HG03571 (cell line): ENCODE data around the gene FSIP2.
A peak's percentile ranks its signal among the peaks of the same experiment; 100 is the strongest.

ENCODE experiments used
- ATAC-seq: cut with Tn5 transposase; IDR thresholded peaks from one replicate; pipeline ENCODE4 v1.9.1; 2021; ENCODE audit not compliant: unreplicated experiment

FSIP2 gene, protein sequence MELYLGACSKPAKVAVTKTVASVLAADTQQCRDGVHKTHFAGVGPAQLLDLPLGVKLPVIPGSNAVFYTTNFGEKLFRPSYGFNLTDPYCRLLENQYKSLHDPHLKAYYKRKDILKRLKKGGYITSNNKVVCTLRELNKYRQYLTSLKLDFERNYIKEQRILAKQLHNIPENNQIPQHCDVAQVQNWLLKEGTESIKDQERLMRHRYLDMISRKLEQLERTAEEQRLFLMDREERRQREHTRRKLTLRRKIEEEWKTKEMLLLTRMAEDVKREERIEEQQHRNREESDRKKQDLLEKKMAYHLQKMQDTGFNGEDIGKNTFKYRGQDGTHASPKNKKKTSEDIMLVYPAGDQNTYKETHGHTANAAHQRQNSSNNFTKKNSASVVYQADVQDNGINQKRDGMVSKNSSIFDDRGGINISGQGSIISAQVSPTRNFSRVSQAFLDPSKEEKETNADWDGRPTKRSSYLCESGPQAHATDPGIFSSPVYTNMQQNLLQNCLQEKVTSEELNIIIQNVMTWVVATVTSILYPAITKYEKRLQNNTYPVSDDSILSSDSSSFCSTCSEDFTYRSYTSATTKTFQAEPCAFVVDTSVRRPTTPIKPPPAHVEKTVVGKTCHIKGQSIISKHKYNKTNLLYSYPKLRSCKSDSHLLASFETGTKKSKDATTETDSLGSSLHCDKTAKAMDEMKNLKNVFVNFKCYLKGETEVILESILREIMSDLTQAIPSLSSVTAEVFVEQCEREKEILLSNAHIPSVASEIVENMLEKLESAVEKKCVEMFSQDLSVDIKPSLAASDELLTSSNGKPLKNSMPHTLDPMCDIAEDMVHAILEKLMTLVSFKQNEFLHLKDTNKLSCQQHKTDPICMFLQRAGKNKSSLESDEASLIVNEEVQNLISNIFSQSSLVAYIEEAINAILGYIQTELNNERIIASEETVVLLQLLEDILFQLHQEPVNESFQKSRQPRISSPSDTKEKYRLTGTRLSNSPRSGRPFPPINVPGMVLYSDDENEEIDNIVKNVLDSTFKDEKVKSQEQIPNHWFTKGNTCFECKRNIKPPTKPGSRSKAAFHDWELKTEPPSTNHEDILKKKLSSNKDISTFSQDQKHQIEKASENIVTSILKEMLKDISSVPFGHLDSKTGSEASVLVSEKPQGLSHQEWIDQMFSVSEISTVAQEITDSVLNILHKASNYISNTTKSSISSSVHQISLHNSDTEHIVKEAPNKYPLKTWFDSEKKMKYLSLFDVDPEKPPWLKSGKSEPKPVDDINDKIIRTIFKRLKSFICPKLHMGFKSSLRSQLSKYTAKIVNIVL (N-terminal part only)

DNA sequence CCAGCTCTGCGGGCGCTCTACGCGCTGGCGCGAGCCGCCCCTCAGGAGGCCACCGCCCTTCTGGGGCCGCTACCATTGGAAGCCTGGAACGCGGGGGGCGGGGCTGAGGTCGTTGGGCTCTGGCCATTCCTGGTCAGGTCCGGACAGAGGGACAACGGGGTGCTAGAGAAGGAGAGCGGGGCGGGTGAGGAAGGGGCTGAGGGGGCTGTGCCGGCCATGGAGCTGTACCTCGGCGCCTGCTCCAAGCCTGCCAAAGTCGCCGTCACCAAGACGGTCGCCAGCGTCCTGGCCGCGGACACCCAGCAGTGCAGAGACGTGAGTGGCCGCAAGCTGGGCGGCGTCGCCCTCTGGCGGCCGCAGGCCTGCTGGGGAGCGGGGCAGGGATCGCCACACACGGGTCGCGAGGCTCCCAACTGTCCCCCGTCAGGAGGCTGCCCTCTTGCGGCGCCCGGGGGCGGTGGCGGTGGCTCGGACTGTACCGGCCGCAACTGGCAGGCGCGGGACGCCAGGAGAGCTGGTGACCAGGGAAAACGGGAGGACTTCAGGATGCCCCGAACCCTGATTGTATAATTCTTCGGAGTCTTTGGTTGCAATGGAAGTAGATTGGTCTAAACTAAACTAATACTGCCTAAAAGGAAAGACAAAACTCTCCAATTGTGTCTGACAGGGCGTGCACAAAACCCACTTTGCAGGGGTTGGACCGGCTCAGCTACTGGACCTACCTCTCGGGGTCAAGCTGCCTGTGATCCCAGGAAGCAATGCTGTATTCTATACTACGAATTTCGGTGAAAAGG lies at the start of gene FSIP2:
Gene FSIP2, plus strand, starts transcription at position 126 of the 794 bp plus-strand sequence. Its CDS starts 91 bp downstream, at position 217.
- peak; percentile 99 for ATAC-seq

DNA sequence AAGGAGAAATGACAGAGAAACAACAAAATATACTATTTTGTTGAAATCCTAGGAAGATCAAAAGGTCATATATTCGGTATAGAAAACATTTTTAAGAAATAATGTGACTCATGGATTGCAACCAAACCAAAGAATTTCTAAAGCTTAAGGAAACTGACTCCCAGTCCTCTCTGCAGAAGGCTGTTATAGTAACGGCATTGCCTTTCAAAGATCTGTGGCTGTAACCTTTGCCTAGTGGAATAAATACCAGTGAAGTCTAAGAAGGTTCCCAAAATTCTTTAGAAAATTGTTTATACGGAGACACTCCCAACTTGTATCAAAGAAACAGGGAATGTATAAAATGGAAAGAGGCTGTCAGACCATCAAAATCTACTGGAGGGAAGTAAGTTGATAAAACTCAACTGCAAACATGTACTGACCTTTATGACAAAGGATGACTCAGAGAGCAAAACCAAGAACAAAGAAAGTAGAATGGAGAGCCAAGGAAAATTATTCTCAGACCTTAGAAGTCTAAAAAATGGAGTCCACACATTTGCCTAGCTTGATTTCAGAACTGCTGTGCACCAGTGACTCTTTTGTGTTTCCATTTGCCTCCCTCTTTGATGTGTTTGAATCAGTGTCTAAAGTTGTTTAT lies 48.6 kb upstream of the FSIP2 start:
- no peak for ATAC-seq

DNA sequence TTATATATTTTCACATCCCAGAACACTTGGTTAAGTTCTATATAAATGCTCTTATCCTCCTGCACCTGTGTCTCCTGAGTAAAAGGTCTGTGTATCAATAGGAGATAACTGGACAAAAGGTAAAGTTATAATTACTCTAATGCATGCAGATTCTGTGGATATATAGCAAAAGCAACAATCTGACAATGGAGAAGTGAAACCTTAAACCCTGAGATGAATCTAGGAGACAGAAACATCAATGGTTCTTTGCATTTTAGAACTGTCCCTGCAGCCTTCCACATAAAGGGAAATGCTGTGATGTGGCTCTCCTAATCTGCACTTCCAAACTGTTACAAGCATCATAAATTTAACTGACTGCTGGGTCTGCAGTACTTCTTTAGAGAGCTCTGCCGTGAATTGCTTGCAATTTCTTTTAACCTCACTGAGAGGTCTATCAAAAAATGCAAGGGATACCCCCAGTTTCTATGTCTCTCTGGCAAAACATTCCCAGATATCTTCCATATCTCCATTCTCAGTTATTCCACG lies 42.8 kb upstream of the FSIP2 start:
- no peak for ATAC-seq

DNA sequence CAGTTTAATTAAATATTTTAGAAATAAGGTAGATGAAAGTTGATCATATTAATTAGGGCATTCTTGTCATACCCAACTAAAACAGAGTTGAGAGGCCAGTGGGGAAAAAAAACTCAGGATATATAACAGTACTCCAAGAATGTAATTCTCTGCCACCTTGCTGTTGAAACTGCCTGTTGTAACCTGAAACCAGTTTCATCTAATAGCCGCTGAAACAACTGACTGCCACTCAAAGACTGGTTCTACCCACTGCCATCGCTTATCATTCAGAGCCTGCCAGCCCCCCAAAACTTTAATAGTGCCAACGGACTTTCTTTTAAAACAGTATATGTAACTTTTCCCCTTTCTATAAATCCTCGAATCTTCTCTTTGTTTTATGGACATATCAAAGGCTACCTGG lies 37.7 kb upstream of the FSIP2 start:
- ATAC-seq, result no peak

DNA sequence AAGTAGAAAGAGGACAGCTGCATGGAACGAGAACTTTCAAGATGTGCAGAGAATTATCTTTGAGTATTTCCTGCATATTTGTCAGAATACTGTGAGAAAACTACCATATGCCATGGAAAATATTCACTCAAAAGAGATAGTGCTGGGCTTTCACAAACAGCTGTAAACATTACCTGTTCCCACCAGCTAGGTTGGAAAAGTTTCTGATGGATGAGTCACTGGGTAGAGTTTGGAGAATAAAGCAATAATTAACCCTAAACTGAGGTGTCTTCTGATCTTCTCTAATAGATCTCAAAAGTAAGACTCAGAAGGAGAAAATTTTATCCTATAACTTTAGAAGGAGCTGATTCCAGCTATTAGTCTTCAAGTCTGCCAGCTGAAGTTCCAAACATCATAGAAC lies 3.9 kb upstream of the FSIP2 start:
- ATAC-seq, result no peak

DNA sequence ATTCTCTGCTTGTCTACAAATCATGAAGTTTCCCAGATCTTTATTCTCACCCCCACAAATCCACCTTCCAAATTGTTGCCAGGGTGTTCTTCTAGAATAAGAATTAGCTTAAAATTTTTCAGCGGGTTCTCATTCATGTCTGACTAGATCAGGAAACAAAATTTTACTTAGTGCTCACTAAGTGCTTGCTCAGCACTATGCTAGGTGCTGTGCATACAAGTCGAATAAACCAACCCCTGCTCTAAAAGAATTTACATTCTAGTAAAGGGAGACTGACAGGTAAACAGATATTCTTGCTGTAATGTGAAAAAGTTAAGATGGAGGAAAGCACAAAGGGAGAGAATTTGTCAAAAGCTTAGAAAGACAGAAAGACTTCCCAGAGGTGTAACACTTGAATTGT lies 2.4 kb upstream of the FSIP2 start:
- no peak for ATAC-seq

DNA sequence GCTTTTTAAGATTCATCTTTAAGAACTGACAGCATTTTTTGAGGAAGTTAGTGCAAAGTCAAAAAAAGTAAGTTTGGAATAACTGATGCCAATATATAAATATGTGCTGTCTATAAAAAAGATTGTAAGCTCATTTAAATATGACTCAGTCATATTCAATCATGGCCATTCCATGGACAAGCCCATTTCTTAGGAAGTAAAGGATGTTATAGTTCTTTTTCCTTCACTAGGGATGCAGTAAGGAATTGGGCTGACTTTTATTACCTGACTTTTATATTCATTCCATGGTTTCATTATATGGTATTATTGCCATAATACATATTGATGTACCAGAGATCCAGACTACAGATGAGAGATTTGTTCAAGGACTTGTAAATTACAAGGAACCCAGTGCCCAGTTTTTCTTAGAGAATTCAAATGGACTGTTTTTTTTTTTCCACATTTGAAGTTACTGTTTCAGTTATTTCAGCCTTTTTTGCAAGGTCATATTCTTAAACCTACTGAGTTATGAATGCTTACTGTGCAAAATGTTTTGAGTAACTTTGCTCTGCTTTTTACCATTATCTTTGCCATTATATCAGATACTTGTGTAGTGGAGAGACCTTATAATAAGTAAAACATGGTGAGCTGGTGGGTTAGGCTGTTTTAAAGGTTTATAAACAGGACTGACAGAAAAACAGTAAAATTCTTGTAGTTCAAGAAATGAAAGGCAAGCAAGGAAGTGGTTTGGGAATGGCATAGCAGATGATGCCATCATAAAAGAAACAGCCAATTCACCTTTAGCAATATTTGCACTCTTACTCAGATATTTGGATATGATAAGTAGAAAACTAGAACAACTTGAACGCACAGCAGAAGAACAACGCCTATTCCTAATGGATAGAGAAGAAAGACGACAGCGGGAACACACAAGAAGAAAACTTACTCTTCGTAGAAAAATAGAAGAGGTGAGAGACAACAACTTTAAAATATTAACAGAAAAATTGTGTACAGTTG lies 7.6 kb downstream of the FSIP2 start:
- ATAC-seq, result no peak

DNA sequence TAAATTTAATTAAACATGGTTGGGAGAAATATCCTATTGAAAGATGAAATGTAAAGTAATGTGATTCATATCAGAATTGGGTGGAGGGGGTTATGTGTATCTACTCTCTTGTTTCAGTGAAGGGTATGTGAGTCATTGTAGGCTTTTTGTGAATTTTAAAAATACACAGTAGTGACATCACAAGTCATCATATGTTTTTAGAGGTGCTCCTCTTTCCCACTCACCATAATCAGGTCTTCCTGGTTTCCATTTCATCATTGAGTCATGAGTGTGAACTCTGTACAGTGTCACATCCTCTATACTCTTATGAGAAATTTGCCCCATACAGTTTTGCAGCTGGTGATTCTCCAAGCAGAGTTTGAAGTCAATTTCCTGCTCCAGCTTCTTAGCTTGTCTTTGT lies 18.8 kb downstream of the FSIP2 start:
- ATAC-seq, result no peak

DNA sequence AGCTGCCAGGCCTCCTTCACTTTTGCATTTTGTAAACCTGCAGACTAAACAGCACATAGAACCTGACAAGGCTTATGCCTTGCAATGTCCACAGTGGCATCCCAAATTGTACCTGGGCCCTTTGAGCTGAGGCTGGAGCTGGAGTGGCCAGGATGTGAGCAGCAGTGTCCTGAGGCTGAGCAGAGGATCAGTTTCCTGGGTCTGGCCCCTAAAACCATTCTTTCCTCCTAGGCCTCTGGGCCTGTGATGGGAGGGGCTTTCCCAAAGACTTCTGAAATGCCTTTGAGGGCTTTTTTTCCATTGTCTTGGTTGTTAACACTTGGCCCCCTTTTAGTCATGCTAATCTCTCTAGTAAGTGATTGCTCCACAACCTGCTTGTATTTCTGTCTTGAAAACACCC lies 32.8 kb downstream of the FSIP2 start:
- no peak for ATAC-seq

DNA sequence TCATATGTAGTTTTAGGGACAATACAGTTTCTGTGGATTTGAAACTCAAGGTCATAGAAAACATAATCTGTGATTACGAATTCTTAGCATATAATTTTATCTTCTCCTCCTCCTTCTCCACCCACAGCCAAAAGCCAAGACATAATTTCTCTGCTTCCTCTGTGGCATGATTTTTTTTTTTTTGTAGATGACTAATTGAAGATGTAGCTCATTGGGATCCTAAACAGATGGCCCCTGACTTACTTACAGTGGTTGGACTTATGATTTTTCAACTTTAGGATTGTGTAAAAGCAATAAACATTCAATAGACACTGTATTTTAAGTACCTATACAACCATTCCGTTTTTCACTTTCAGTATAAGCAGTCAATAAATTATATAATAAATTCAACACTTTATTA lies 42.3 kb downstream of the FSIP2 start:
- ATAC-seq, result no peak

DNA sequence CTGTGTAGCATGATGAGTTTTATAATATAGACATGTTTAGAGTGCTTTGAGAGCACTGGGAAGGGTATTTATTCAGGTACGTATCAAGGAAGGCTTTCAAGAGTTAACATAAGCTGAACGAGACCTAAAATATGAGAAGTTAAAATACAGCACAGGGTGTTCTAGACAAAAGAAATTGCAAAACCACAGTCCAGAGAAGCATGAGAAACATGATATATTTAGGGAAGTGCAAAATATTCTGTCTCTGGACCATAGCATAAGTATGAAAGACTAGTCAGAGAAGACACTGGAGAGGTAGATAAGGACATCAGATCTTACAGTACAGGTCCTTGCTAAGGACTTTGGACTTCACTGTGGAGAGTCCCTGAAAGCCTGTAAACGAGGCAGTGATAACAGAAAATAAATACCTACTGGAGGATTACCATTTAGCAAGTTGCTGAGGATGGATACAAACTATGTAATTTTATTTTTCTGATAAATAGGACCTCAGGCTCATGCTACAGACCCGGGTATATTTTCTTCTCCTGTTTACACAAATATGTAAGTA lies 43.7 kb downstream of the FSIP2 start:
- no peak for ATAC-seq

DNA sequence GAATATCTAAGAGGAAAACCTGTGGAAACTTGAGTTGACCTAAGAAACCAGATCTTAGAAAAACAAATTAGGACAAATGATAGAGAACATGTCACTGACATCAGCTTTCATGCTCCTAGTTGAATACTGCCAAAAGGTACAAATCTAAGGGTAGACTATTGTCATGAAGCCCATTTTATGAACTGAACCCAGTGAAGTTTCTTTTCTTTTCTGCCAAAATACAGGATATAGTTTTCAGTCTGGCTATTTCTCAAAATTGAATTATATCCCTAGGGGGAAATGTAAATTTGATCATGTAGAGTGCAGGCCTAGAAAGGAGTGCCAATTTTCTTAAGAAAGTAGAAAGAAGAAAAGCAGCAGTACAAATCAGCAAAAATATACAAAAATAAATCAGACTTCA lies 46.6 kb downstream of the FSIP2 start:
- ATAC-seq, result no peak

DNA sequence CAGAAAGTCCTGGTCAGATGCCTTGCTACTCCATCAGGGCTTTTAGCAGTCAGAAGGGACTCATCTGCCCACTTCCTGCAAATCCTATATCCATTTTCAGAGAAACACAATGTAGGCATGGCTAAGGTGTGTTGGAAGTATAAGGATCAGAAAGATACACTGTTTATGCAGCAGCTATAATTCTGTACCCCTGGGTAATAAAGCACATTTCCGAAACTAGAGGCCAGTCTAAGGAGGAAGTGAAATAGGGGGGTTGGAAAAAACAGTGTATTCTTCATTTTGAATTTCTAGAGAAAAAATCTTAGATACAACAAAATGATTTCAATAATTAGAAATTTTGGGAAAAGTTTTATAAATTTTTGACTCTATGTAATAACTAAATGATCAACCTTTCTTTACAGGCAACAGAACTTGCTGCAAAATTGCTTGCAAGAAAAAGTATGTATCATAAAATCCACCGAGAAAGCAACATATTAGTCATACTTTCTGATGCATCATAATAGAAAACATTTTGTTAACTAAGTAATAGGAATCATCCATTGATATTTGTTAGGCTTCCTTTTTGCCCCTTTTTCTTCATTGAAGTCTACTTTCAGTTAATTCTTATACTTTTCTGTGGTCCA lies 47.4 kb downstream of the FSIP2 start:
- peak; percentile 78 for ATAC-seq

DNA sequence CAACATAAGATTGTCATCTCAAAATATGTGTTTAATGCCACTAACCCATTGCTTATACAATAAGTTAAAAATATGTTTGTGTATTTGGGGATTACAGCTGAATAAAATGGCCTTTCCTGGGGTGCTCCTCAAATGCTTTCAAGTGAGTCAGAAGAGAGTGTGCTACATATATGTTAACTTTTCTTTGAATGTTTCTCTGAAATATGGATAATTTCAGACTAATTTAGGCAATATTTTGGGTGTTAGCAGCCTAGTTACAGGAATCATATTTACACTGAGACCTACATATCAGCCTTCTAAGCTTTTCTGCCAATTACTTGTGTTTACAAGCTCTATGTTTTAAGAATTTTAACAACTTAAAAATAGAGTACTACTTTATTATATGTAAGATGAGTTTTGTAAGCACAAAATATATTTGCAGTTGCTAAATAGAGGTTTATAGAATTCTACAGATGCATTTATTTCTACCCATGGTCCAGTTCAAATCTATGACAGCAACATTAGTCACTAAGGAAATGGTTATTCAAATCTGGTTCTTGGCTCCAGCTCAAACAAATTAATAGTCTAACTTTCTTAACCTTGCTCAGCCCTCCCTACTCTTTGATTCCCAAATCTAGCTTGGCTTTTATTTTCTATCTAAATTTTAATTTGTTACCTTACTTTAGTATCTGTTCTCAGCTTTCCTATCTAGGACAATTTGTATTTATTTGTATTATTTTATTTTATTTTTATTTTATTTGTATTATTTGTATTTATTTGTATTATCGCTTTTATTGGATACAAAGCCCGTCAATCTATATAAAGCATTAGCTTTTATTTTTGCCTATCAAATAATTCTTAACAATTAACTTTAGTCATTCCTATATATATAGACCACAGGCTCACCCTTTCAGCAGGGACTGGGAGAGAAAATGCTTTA lies 48.9 kb downstream of the FSIP2 start:
- no peak for ATAC-seq

DNA sequence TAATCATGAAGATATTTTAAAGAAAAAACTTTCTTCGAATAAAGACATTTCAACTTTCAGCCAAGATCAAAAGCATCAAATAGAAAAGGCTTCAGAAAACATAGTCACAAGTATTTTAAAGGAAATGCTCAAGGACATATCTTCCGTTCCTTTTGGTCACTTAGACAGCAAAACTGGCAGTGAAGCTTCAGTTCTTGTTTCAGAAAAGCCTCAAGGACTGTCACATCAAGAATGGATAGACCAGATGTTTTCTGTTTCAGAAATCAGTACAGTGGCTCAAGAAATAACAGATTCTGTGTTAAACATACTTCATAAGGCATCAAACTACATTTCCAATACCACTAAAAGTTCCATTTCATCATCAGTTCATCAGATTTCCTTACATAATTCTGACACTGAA lies 51.8 kb downstream of the FSIP2 start:
- ATAC-seq, result no peak

DNA sequence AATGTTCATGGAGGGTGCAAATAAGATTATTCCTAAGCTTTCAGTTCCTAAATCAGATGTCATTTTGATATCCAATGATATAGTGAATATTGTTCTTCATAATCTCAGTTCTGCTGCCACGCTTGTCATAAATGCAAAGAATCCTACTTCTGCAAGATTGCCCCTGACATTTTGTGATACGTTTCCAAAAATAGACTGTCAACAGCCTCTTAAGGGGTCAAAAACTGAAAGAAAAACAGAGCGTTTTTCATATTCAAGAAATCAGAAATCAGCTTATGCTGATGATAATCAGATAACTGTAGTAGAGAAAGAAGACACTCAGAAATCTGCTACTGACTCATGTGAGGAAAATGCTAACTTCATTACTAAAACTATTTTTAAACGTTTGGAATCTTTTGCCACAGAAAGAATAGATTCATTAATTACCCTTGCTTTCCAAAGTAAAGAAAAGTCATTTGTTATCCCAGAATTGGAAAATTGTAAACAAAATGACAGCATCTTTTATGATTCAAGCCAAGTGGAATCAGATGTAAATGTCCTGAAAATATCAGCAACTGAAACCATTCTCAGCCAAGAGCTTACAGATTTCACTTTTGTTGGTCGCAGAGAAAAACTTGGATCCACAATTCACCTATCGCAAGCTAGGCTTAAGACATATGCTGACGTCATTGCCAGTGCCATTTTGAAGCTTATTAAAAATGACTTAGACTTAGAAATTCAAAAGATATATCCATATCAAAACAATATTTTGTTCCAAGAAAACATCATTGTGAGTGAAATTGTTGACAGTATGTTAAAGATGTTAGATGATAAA lies 55.1 kb downstream of the FSIP2 start:
- ATAC-seq, result no peak
